NOMO-1 treated with DMSO at 0.1 percent for 48 hours (cell line): Measurements from ENCODE around the gene SIPA1L3.
A peak's percentile ranks its signal among the peaks of the same experiment; 100 is the strongest.
"Not testable (repeated sequence)": the region's sequence is repeated elsewhere in the genome, so short reads cannot be mapped to it uniquely, and the experiment has no call there.

ENCODE experiments used
- DNase-seq: peaks from one replicate; lab custom pipeline; 2025; ENCODE audit not compliant: unreplicated experiment; lab: John Stamatoyannopoulos, UW

The SIPA1L3 gene

GRCh38 chr19:38063928-38064327 lies 156.9 kb downstream of the SIPA1L3 start:
- DNase-seq, result no peak

- no peak for DNase-seq
These were observed 157.8 kb downstream of the SIPA1L3 start for GRCh38 chr19:38064661-38065425.

- DNase-seq, result not testable (repeated sequence)
These were observed 158.8 kb downstream of the SIPA1L3 start for GRCh38 chr19:38065775-38066174.

GRCh38 chr19:38068826-38069225 lies 161.8 kb downstream of the SIPA1L3 start:
- no peak for DNase-seq

GRCh38 chr19:38070573-38070972 lies 163.6 kb downstream of the SIPA1L3 start:
- no peak for DNase-seq

GRCh38 chr19:38071054-38071453 lies 164.0 kb downstream of the SIPA1L3 start:
- not testable (repeated sequence) for DNase-seq

- DNase-seq, result no peak
These were observed 164.6 kb downstream of the SIPA1L3 start for GRCh38 chr19:38071647-38072046.

GRCh38 chr19:38072776-38073750 lies 166.1 kb downstream of the SIPA1L3 start:
- no peak for DNase-seq

- DNase-seq, result no peak
These were observed 167.1 kb downstream of the SIPA1L3 start for GRCh38 chr19:38073841-38074685.

- DNase-seq, result no peak
These were observed 169.3 kb downstream of the SIPA1L3 start for GRCh38 chr19:38076337-38076736.

GRCh38 chr19:38078302-38078930 lies 171.4 kb downstream of the SIPA1L3 start:
- DNase-seq, result no peak

GRCh38 chr19:38079926-38080380 lies 172.9 kb downstream of the SIPA1L3 start:
- DNase-seq, result peak; percentile 9

GRCh38 chr19:38081547-38082255 lies 174.7 kb downstream of the SIPA1L3 start:
- no peak for DNase-seq

- DNase-seq, result no peak
These were observed 175.5 kb downstream of the SIPA1L3 start for GRCh38 chr19:38082256-38083118.

GRCh38 chr19:38084196-38084595 lies 177.2 kb downstream of the SIPA1L3 start:
- DNase-seq, result no peak

GRCh38 chr19:38089440-38089839 lies 182.4 kb downstream of the SIPA1L3 start:
- no peak for DNase-seq

- DNase-seq, result no peak
These were observed 186.1 kb downstream of the SIPA1L3 start for GRCh38 chr19:38093154-38093553.

GRCh38 chr19:38093587-38093986 lies 186.6 kb downstream of the SIPA1L3 start:
- no peak for DNase-seq
